GM23248 (cell line): ENCODE results near the gene ASB13. TPM values are rescaled to one million over a fixed set of nuclear protein-coding genes. Genes with fewer than 3 reads are reported as not detected.

Experiments
- DNase-seq: peaks from one replicate; pipeline ENCODE4 v3.0.0-alpha.2; 2015
- H2AFZ ChIP-seq: fragments of 200-600 bp; sonication (generic); 2 replicates; pipeline ENCODE4 v1.6.1; 2016; ENCODE audit warnings: antibody characterized with exemption
- H3F3A ChIP-seq: fragments of 200-600 bp; sonication (generic); 2 replicates; pipeline ENCODE4 v1.6.1; 2016; ENCODE audit warnings: mild to moderate bottlenecking, antibody characterized with exemption, mixed run types; ENCODE audit not compliant: insufficient read depth
- H3K27ac ChIP-seq: fragments of 200-600 bp; sonication (generic); 2 replicates; pipeline ENCODE4 v1.5.1; 2016; ENCODE audit warnings: mild to moderate bottlenecking
- H3K27me3 ChIP-seq: fragments of 200-600 bp; sonication (generic); replicated peaks from 2 replicates; pipeline ENCODE4 v1.6.1; 2016; ENCODE audit warnings: mild to moderate bottlenecking; ENCODE audit not compliant: insufficient read depth
- H3K36me3 ChIP-seq: fragments of 200-600 bp; sonication (generic); 2 replicates; pipeline ENCODE4 v1.6.1; 2016; ENCODE audit warnings: low read depth, mild to moderate bottlenecking
- H3K4me1 ChIP-seq: fragments of 200-600 bp; sonication (generic); 2 replicates; pipeline ENCODE4 v1.6.1; 2016; ENCODE audit warnings: mild to moderate bottlenecking; ENCODE audit not compliant: insufficient read depth
- H3K4me2 ChIP-seq: fragments of 200-600 bp; sonication (generic); one replicate; pipeline ENCODE4 v1.6.1; 2016; ENCODE audit warnings: mild to moderate bottlenecking; ENCODE audit not compliant: unreplicated experiment
- H3K4me3 ChIP-seq: fragments of 200-600 bp; sonication (generic); 2 replicates; pipeline ENCODE4 v1.5.1; 2016; ENCODE audit warnings: mild to moderate bottlenecking
- H3K79me2 ChIP-seq: fragments of 200-600 bp; sonication (generic); 2 replicates; pipeline ENCODE4 v1.6.1; 2016; ENCODE audit warnings: mild to moderate bottlenecking; ENCODE audit not compliant: insufficient read depth
- H3K9ac ChIP-seq: fragments of 200-600 bp; sonication (generic); 2 replicates; pipeline ENCODE4 v1.6.1; 2016; ENCODE audit warnings: mild to moderate bottlenecking
- H3K9me2 ChIP-seq: fragments of 200-600 bp; sonication (generic); 2 replicates; pipeline ENCODE4 v1.6.1; 2016; ENCODE audit warnings: mixed run types, mild to moderate bottlenecking, moderate library complexity; ENCODE audit not compliant: insufficient read depth
- H3K9me3 ChIP-seq: fragments of 200-600 bp; sonication (generic); one replicate; pipeline ENCODE4 v1.6.1; 2017; ENCODE audit warnings: low read depth
- H4K20me1 ChIP-seq: fragments of 200-600 bp; sonication (generic); 2 replicates; pipeline ENCODE4 v1.6.0; 2016; ENCODE audit not compliant: insufficient read depth
- EZH2 ChIP-seq: fragments of 200-600 bp; sonication (generic); IDR thresholded peaks from 2 replicates; pipeline ENCODE4 v1.6.1; 2018; ENCODE audit warnings: antibody characterized with exemption, mild to moderate bottlenecking; ENCODE audit not compliant: insufficient read depth, poor library complexity, severe bottlenecking
- EZH2phosphoT487 ChIP-seq: fragments of 200-600 bp; sonication (generic); IDR thresholded peaks from 2 replicates; pipeline ENCODE4 v1.6.1; 2018; ENCODE audit warnings: antibody characterized with exemption, moderate library complexity, mild to moderate bottlenecking, low read depth; ENCODE audit not compliant: insufficient read depth
- WGBS, 2 experiments: methylation state at CpG; one replicate each; pipeline ENCODE4 v1.1.6; 2015 to 2017; ENCODE audit warnings: low lambda C conversion rate in 2 of 2, low coverage in 1 of 2; ENCODE audit errors: missing lambda C conversion rate in 2 of 2; 5-methylcytosine and 5-hydroxymethylcytosine counted together
- in situ Hi-C: fragments of 300-500 bp; cut with MboI; formaldehyde crosslinking; loops from 2 replicates; pipeline ENCODE4 v1.15.0; 2020
- polyA plus RNA-seq: library from polyadenylated mRNA; unstranded; fragments of >200 nt; fragmentation: Nextera tagmentation; extraction: Ambion mirVana; gene quantifications from 2 replicates; pipeline ENCODE4 v1.2.1, GENCODE V29; 2016
- total RNA-seq: library from RNA; depleted of rRNA; stranded (reverse); fragments of >200 nt; shearing (Covaris generic); gene quantifications from 2 replicates; pipeline ENCODE4 v1.2.3, GENCODE V29; 2014

Gene ASB13
- total and polyA plus RNA-seq, 2 experiments from 2014 or later: 7.5 to 8.9 TPM

DNA sequence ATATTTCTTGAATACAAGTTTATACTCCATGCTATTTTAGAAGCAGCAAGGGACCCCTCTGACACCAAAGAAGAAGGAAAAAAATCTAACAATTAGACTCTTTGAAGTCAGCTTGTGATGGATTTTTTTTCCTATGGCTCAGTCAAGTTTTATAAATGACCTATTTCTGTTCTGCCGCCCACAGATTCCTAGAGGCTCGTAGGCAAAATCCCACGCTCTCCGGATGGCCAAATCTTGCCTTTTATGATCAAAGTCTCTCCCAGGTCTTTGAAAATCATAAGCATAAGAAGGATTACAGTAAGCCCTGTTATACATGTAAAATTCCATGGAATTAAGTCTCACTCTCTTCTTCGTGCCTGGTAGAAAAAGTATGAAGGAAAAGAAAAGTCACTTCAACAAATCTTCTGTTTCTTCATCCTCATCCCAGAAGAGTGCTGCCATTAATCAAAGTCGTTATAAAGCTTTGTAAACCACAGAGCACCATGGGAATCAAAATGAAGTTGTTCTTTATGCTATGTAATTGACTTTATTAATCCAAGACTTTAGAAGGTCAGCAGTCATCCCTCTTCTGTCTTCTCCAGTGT lies 33.1 kb downstream of the ASB13 start:
- no peak overlapping the region for H3K9ac ChIP-seq
- no peaks in the 10 kb centered on the region for H3K36me3 ChIP-seq
- H3K4me2 ChIP-seq: no peak overlapping the region
- no peaks in the 10 kb centered on the region for H3K27me3 ChIP-seq
- no peak overlapping the region for H3K4me3 ChIP-seq
- no peak for TF ChIP-seq EZH2
- no peak for TF ChIP-seq EZH2phosphoT487
- peak; percentile 21 for DNase-seq
- H3K4me1 ChIP-seq: peaks cover 18% of the 10 kb centered on the region
- no peaks in the 10 kb centered on the region for H3K9me3 ChIP-seq
- H3K9me2 ChIP-seq: no peaks in the 10 kb centered on the region
- H3K79me2 ChIP-seq: no peaks in the 10 kb centered on the region
- peaks cover 9% of the 10 kb centered on the region; the same call in 1 of the 2 replicates for H3F3A ChIP-seq
- H2AFZ ChIP-seq: no peak overlapping the region
- 68 to 73% methylated on average over 6 of the region's 6 CpGs for WGBS, 2 experiments
- in situ Hi-C loops: no loop called here
- no peaks in the 10 kb centered on the region for H4K20me1 ChIP-seq
- no peak overlapping the region for H3K27ac ChIP-seq

DNA sequence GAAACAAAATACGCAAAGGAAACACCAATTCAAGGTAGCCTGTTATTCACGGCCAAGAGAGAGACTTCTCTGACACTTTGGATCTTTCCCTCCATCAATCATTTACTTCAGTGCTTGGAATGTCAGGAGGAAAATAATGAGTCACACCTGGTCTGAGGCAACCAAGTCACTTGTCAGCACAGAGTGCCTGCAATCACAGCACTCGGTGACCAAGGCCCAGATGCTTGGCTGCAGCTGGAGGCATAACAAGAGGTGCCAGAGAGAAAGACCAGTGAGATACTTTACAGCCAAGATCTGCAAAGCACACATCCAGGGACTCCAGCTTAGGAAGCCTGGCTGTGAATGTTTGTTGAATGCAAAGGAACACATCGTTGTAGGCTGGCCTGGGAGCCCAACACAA lies 33.9 kb downstream of the ASB13 start:
- H3K4me3 ChIP-seq: no peak overlapping the region
- WGBS, 2 experiments: 16 to 17% methylated on average over 4 of the region's 4 CpGs
- H3K9ac ChIP-seq: no peak overlapping the region
- no peak for TF ChIP-seq EZH2
- TF ChIP-seq EZH2phosphoT487: no peak
- no peak overlapping the region for H3K4me2 ChIP-seq
- H3K4me1 ChIP-seq: peaks cover 18% of the 10 kb centered on the region
- H3K79me2 ChIP-seq: no peaks in the 10 kb centered on the region
- no peaks in the 10 kb centered on the region for H4K20me1 ChIP-seq
- DNase-seq: peak; percentile 50
- no peaks in the 10 kb centered on the region for H3K9me2 ChIP-seq
- no peak overlapping the region for H2AFZ ChIP-seq
- in situ Hi-C loops: no loop called here
- no peaks in the 10 kb centered on the region for H3K9me3 ChIP-seq
- no peaks in the 10 kb centered on the region for H3K36me3 ChIP-seq
- H3F3A ChIP-seq: peaks cover 9% of the 10 kb centered on the region; the same call in 1 of the 2 replicates
- H3K27ac ChIP-seq: no peak overlapping the region
- no peaks in the 10 kb centered on the region for H3K27me3 ChIP-seq

DNA sequence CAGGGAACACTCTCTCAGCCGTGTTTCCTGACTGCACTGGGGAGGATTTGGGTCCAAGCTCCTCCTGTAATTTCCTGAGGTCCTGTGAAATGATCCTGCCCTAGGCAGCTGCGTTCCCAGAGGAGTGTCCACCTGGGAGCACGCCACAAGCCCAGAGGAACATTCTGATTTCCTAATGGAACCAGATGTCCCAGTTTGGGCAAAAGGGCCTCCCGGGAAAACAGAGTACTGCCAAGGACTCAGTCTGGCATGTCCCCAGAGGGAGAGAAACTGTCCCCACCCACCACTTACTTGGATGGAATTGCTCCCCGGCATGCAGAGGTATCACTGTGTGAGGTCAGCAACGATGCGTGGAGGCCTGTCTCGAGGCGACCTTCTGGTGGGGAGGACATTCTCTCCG lies 34.5 kb downstream of the ASB13 start:
- DNase-seq: peak; percentile 32
- no peak overlapping the region for H3K9ac ChIP-seq
- no peaks in the 10 kb centered on the region for H3K79me2 ChIP-seq
- H2AFZ ChIP-seq: no peak overlapping the region
- H3F3A ChIP-seq: peaks cover 9% of the 10 kb centered on the region; the same call in 1 of the 2 replicates
- 13 to 16% methylated on average over 10 of the region's 10 CpGs for WGBS, 2 experiments
- no peak overlapping the region for H3K27ac ChIP-seq
- in situ Hi-C loops: no loop called here
- no peak overlapping the region for H3K4me3 ChIP-seq
- H3K4me1 ChIP-seq: peaks cover 18% of the 10 kb centered on the region
- H3K9me3 ChIP-seq: no peaks in the 10 kb centered on the region
- H3K9me2 ChIP-seq: no peaks in the 10 kb centered on the region
- TF ChIP-seq EZH2phosphoT487 (no peak), EZH2 (no peak)
- no peaks in the 10 kb centered on the region for H3K27me3 ChIP-seq
- no peaks in the 10 kb centered on the region for H4K20me1 ChIP-seq
- H3K36me3 ChIP-seq: no peaks in the 10 kb centered on the region
- no peak overlapping the region for H3K4me2 ChIP-seq

DNA sequence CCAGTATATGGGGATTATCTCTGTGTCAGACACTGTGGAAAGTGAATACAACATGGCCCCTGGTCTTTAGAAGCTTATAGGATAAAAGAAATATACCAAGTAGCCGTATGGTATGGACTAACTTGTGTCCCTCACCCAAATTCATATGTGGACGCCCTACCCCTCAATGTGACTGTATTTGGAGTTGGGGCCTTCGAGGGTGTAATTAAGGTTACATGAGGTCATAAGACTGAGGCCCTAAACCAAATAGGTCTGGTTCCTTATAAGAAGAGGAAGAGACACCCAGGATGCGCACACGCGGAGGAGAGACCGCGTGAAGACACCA lies 36.3 kb downstream of the ASB13 start:
- no peaks in the 10 kb centered on the region for H3K27me3 ChIP-seq
- 76 to 77% methylated on average over 8 of the region's 8 CpGs for WGBS, 2 experiments
- no peaks in the 10 kb centered on the region for H3K79me2 ChIP-seq
- no peaks in the 10 kb centered on the region for H4K20me1 ChIP-seq
- in situ Hi-C loops: no loop called here
- no peak for TF ChIP-seq EZH2
- TF ChIP-seq EZH2phosphoT487: no peak
- H3K27ac ChIP-seq: no peak overlapping the region
- no peak overlapping the region for H3K9ac ChIP-seq
- H2AFZ ChIP-seq: no peak overlapping the region
- H3K4me3 ChIP-seq: no peak overlapping the region
- H3K4me1 ChIP-seq: peaks cover 18% of the 10 kb centered on the region
- peaks cover 9% of the 10 kb centered on the region; the same call in 1 of the 2 replicates for H3F3A ChIP-seq
- H3K9me3 ChIP-seq: no peaks in the 10 kb centered on the region
- H3K9me2 ChIP-seq: no peaks in the 10 kb centered on the region
- DNase-seq: no peak
- no peaks in the 10 kb centered on the region for H3K36me3 ChIP-seq
- no peak overlapping the region for H3K4me2 ChIP-seq
